Hepatocyte (in vitro differentiated cells): ENCODE results near the gene TMEM116.

Experiments
- CTCF ChIP-seq: fragments of 200-600 bp; sonication (generic); IDR thresholded peaks from 2 replicates; pipeline ENCODE4 v1.5.1; 2016; ENCODE audit warnings: antibody characterized with exemption, mild to moderate bottlenecking; ENCODE audit not compliant: poor library complexity
- EZH2 ChIP-seq: fragments of 200-600 bp; sonication (generic); IDR thresholded peaks from 2 replicates; pipeline ENCODE4 v1.6.1; 2016; ENCODE audit warnings: antibody characterized with exemption, mild to moderate bottlenecking, borderline replicate concordance

GRCh38 chr12:111901182-111901581, 111.8 kb downstream of the TMEM116 start:
- TF ChIP-seq EZH2 (no peak), CTCF (no peak)
